GM18517 (cell line): ENCODE measurements around the gene BCO1.

Source experiments
- ATAC-seq: cut with Tn5 transposase; IDR thresholded peaks from one replicate; pipeline ENCODE4 v1.9.1; 2021; ENCODE audit warnings: mild to moderate bottlenecking, moderate library complexity; ENCODE audit not compliant: unreplicated experiment

Gene BCO1

GRCh38 chr16:81273223-81273950 lies 34.9 kb downstream of the BCO1 start:
- ATAC-seq = no peak

GRCh38 chr16:81275064-81275532 lies 36.6 kb downstream of the BCO1 start:
- no peak for ATAC-seq

GRCh38 chr16:81275795-81276194 lies 37.3 kb downstream of the BCO1 start:
- no peak for ATAC-seq

GRCh38 chr16:81276323-81276722 lies 37.8 kb downstream of the BCO1 start:
- ATAC-seq = no peak

- ATAC-seq = no peak
Observed at GRCh38 chr16:81277541-81278080, 39.1 kb downstream of the BCO1 start.

- ATAC-seq = no peak
Observed at GRCh38 chr16:81278526-81278925, 40.0 kb downstream of the BCO1 start.

- no peak for ATAC-seq
Observed at GRCh38 chr16:81279392-81279791, 40.9 kb downstream of the BCO1 start.

GRCh38 chr16:81280393-81280792 lies 41.9 kb downstream of the BCO1 start:
- ATAC-seq = no peak

- no peak for ATAC-seq
Observed at GRCh38 chr16:81283044-81283443, 44.6 kb downstream of the BCO1 start.

GRCh38 chr16:81284995-81285600 lies 46.6 kb downstream of the BCO1 start:
- no peak for ATAC-seq

- ATAC-seq = no peak
Observed at GRCh38 chr16:81286190-81286589, 47.7 kb downstream of the BCO1 start.

GRCh38 chr16:81291117-81291516 lies 52.6 kb downstream of the BCO1 start:
- no peak for ATAC-seq

- no peak for ATAC-seq
Observed at GRCh38 chr16:81292936-81293335, 54.4 kb downstream of the BCO1 start.

GRCh38 chr16:81293909-81294802 lies 55.7 kb downstream of the BCO1 start:
- no peak for ATAC-seq

- ATAC-seq = no peak
Observed at GRCh38 chr16:81296631-81297030, 58.1 kb downstream of the BCO1 start.

- no peak for ATAC-seq
Observed at GRCh38 chr16:81307770-81308169, 69.3 kb downstream of the BCO1 start.

- ATAC-seq = no peak
Observed at GRCh38 chr16:81310045-81310644, 71.7 kb downstream of the BCO1 start.

GRCh38 chr16:81311762-81312161 lies 73.3 kb downstream of the BCO1 start:
- no peak for ATAC-seq

GRCh38 chr16:81313701-81314602 lies 75.5 kb downstream of the BCO1 start:
- ATAC-seq = no peak
